ENCODE measurements around the gene NCK1.

DNA sequence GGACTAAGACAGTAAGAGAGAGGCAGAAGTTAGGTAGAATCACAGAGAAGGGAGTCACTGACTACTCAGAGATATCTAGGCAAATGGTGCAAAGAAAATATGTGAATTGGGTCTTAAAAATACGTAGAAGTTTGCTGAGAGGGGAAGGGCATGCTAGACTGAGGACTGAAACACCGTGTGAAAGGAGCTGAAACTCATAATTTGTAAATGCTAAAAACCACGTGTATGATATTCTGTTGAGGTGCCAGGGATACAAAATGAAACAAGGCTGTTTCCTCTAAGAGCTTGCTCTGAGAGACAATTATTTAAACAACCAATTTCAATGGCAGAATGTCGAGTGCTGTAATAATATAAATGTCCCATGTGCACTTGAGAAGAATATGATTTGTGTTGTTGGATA lies 47.2 kb downstream of the NCK1 start:
- TF ChIP-seq, protein P1, sequence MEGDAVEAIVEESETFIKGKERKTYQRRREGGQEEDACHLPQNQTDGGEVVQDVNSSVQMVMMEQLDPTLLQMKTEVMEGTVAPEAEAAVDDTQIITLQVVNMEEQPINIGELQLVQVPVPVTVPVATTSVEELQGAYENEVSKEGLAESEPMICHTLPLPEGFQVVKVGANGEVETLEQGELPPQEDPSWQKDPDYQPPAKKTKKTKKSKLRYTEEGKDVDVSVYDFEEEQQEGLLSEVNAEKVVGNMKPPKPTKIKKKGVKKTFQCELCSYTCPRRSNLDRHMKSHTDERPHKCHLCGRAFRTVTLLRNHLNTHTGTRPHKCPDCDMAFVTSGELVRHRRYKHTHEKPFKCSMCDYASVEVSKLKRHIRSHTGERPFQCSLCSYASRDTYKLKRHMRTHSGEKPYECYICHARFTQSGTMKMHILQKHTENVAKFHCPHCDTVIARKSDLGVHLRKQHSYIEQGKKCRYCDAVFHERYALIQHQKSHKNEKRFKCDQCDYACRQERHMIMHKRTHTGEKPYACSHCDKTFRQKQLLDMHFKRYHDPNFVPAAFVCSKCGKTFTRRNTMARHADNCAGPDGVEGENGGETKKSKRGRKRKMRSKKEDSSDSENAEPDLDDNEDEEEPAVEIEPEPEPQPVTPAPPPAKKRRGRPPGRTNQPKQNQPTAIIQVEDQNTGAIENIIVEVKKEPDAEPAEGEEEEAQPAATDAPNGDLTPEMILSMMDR (IDR thresholded peaks at IDR 0.05) = no peak
- TF ChIP-seq POLR2AphosphoS5 (IDR thresholded peaks at IDR 0.05) = no peak
- no peak for TF ChIP-seq POLR2A (IDR thresholded peaks at IDR 0.05)

All from upper lobe of left lung (tissue), 4 donors.